ENCODE results near the gene GZMM.
"Not testable (repeated sequence)": the region's sequence is repeated elsewhere in the genome, so short reads cannot be mapped to it uniquely, and the experiment has no call there.

Gene GZMM

GRCh38 chr19:583198-583967 is 39.5 kb downstream of the GZMM start:
- no peak for DNase-seq

GRCh38 chr19:583968-584239 is 40.1 kb downstream of the GZMM start:
- no peak for DNase-seq

- peak; percentile 42 for DNase-seq
These were observed 40.6 kb downstream of the GZMM start for GRCh38 chr19:584240-585001.

- not testable (repeated sequence) for DNase-seq
These were observed 41.3 kb downstream of the GZMM start for GRCh38 chr19:585146-585545.

DNA sequence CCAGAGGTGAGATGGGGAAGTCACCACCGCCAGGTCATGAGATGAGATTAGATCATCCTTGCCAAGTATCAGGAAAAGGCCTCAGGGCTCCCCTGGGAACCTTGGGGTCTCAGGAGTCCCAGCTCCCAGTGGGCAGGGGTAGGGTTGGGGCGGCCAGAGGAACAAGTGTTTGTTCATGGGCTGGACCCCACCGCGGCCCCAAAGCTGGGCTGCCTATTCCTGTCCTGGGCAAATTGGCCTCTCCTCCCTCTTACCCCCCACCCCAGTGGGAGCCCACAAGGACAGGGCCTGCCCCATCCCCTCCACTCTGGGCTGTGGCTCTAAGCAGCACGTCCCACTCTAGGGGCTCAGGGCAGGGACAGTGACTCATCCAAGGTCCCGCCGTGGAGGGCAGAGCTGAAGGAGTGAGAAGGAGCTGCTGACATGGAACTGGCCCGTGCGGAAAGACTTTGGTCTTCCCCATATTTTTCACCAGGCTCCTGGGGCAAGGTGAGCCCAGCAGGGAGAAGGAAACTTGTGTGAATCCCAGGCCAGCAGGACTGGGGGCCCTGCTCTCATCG is 41.8 kb downstream of the GZMM start:
- DNase-seq, result no peak

DNA sequence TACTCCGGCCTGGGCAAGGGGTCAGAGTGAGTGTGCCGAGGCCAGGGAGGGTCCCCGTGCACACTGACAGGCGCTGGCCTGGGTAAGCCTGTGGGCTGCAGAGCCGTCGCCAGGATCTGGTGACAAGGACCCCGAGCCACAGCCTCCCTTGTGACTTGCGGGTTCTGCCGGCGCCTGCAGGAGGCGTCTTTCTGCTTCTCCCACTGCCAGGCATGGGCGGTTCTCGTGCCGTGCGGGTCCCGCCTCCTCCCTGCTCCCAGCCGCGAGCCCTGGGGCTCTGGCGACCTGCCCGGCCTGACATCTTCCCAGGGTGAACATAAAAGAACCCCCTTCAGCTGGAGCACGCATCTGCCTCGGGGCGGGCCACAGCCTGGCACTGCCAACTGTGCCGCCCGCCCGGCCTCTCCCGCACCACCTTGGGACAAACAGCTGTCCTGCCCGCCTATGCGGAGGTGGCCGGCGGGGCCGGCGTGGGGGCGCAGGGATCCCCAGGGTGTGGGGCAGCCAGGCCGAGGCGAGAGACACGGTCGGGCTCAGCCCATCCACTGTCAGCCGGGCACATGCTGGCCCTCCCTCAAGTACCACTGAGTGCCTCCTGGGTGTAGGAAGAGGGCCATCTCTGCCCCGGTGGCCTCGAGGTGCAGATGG is 44.4 kb downstream of the GZMM start:
- peak; percentile 71 for DNase-seq

GRCh38 chr19:588741-589692 is 45.2 kb downstream of the GZMM start:
- DNase-seq, result no peak

- no peak for DNase-seq
These were observed 46.0 kb downstream of the GZMM start, which contains the start of gene HCN2 for GRCh38 chr19:589693-590395. Gene HCN2, plus strand, starts transcription at chr19:589881. Its CDS starts 65 bp downstream, at chr19:589946.

DNA sequence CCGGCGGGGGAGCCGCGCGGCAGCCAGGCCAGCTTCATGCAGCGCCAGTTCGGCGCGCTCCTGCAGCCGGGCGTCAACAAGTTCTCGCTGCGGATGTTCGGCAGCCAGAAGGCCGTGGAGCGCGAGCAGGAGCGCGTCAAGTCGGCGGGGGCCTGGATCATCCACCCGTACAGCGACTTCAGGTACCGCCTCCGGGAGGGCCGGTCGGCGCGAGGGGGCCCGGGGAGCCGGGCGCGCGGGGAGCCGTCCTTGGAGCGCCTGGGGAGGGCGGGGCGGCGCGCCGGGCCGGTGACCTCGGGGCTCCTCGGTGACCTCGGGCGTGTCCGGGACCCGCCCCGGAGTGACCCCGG is 46.5 kb downstream of the GZMM start:
- DNase-seq, result peak; percentile 35

DNA sequence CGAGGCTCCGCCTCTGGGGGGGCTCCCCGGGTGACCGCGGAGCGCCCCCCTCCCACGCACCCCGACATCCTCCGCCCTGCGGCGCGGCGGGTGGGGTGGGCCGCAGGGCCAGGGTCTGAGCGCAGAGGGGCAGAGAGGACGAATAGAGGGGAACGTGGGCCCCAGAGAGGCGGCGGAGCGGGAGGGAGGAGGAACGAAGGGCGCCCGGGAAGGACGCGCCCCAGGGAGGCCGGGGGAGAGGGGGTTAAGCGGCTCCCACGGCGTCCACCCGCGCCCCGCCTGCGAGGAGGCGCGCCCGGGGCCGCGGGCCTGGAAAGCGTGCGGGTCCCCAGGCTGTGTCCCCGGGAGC is 46.9 kb downstream of the GZMM start:
- DNase-seq, result no peak

- DNase-seq, result no peak
These were observed 47.5 kb downstream of the GZMM start for GRCh38 chr19:591099-591958.

- DNase-seq, result no peak
These were observed 48.2 kb downstream of the GZMM start for GRCh38 chr19:592101-592500.

GRCh38 chr19:593055-593454 is 49.2 kb downstream of the GZMM start:
- no peak for DNase-seq

GRCh38 chr19:593505-593904 is 49.7 kb downstream of the GZMM start:
- no peak for DNase-seq

- DNase-seq, result no peak
These were observed 50.5 kb downstream of the GZMM start for GRCh38 chr19:594265-594870.

DNA sequence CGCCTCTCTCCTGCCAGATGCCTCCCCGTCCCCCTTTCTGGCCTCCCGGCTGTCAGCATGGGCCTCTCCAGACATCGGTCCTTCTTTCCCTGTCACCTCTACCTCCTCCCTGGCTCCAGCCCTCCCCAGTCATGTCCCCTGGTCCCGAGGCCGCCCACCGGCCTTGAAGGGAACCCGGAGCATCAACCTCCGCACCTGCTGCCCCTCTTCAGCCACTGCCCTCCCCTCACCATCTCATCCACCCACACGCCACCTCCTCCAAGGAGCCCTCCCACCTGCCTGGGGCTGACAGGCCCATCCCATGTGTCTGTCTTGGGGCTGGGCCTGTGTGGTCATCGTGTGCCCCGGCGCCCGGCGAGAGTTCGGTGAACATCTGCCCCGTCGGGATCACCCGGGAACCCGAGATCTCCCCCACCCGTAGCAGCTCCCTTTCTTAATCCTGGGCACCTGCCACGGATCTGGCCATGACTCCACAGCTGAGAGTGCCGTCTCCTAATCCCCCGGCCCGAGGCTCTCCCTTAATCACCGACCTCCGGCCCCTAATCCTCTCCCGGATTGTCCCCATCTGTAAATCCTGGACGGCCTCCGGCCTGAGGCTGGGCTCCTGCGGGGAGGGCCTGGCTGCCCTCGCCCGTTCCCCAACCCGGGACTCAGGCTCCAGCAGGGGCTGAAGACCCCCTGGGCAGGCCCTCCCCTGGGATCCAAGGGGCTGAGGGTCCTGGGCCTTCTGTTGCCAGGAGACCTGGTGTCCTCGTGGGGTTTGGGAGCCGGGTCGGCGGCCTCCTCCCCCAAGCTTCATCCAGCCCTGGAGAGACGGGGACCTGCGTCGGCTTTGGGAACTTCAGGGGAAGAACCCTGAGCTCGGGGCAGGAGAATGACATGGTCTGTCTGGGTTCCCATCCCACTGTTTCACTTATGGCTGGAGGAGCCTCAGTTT is 51.7 kb downstream of the GZMM start:
- no peak for DNase-seq

GRCh38 chr19:596263-596655 is 52.4 kb downstream of the GZMM start:
- DNase-seq, result no peak

DNA sequence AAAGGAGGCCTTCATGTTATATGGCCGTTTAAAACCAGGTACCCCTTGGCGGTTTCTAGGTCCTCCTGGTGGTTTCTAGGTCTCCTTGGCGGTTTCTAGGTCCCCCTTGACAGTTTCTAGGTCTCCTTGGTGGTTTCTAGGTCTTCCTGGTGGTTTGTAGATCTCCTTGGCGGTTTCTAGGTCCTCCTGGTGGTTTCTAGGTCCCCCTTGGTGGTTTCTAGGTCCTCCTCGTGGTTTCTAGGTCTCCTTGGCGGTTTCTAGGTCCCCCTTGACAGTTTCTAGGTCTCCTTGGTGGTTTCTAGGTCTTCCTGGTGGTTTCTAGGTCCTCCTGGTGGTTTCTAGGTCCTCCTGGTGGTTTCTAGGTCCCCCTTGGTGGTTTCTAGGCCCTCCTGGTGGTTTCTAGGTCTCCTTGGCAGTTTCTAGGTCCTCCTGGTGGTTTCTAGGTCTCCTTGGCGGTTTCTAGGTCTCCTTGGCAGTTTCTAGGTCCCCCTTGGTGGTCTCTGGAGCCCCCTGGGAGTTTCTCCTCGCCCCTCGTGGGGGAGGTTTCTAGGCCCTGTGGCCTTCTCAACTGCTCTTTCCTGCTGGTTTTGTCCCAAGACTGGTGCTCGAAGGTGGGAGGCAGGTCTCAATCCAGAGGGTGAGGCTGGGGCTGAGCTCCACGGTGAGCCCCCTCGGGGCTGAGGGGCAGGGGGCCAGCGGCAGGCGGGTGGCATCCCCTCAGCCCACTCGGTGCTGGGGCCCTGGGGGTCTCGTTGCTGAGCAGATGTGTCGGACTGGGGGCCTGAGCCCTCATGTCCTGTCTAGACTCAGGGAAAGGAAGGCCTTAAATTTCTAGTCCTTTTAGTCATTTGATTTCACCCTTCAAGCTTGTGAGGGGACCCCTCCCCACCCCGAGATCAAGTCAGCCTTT is 53.8 kb downstream of the GZMM start:
- DNase-seq, result no peak

All from fibroblast of skin of abdomen (primary cell).